GM12878 (cell line): ENCODE data around the gene BBC3. TPM values are rescaled to one million over a fixed set of nuclear protein-coding genes. Genes with fewer than 3 reads are reported as not detected.
A peak's percentile ranks its signal among the peaks of the same experiment; 100 is the strongest.

ENCODE experiments used
- ATAC-seq: fragments of 200-7000 bp; cut with Tn5 transposase; 3 replicates; pipeline ENCODE4 v1.9.1; 2020; ENCODE audit warnings: mild to moderate bottlenecking, moderate library complexity
- BruUV-seq: library from RNA; stranded (reverse); fragments of 400-500 nt; replicated peaks from 2 replicates; lab custom pipeline; 2021; lab: Mats Ljungman, UMichigan
- CTCF ChIA-PET: fragments of 300-600 bp; sonication (Branson Sonifier 250); formaldehyde crosslinking; extraction: SDS; loops from one replicate; lab custom pipeline; 2021; ENCODE audit warnings: inconsistent platforms; lab: Yijun Ruan, JAX
- POLR2A ChIA-PET: fragments of 350-600 bp; formaldehyde crosslinking; extraction: SDS; loops from one replicate; lab custom pipeline; 2021; ENCODE audit warnings: inconsistent platforms; lab: Charles Lee
- RAD21 ChIA-PET: fragments of 300-600 bp; sonication (Branson Sonifier 250); formaldehyde crosslinking; loops from one replicate; lab custom pipeline; 2023; ENCODE audit warnings: antibody characterized with exemption; ENCODE audit not compliant: unreplicated experiment; lab: Charles Lee
- SMC1A ChIA-PET: fragments of 300-600 bp; sonication (Branson Sonifier 250); formaldehyde crosslinking; loops from one replicate; lab custom pipeline; 2023; ENCODE audit not compliant: unreplicated experiment, uncharacterized antibody; lab: Charles Lee
- DNase-seq: peaks from one replicate; pipeline ENCODE4 v3.0.0-alpha.2; 2011; ENCODE audit warnings: low read depth, low spot score
- FAIRE-seq: peaks from 3 replicates; lab custom pipeline; 2011; peaks lifted over from hg19 to GRCh38; lab: Jason Lieb, UNC
- H2AFZ ChIP-seq: 2 replicates; pipeline ENCODE4 v1.6.0; 2011; ENCODE audit warnings: low read depth, low read length, control low read depth; ENCODE audit not compliant: control insufficient read depth
- H3K27ac ChIP-seq: 2 replicates; pipeline ENCODE4 v1.5.1; 2011; ENCODE audit warnings: control low read depth; ENCODE audit not compliant: control insufficient read depth, insufficient read depth
- H3K27me3 ChIP-seq, 2 experiments: replicated peaks in 1 of 2; 2 replicates each; pipeline versions ENCODE4 v1.6.0 to v1.6.1; 2011; ENCODE audit warnings: low read length in 1 of 2; ENCODE audit not compliant: control insufficient read depth in 2 of 2, insufficient read depth in 2 of 2
- H3K36me3 ChIP-seq, 2 experiments: 2 replicates each; pipeline ENCODE4 v1.5.1; 2011; ENCODE audit warnings: low read length in 1 of 2; ENCODE audit not compliant: control insufficient read depth in 2 of 2, insufficient read depth in 2 of 2
- H3K4me1 ChIP-seq: 2 replicates; pipeline ENCODE4 v1.6.1; 2011; ENCODE audit warnings: mild to moderate bottlenecking, low read length, moderate library complexity, mixed read lengths; ENCODE audit not compliant: control insufficient read depth, insufficient read depth
- H3K4me2 ChIP-seq: 2 replicates; pipeline ENCODE4 v1.6.0; 2011; ENCODE audit warnings: control low read depth; ENCODE audit not compliant: control insufficient read depth, insufficient read depth
- H3K4me3 ChIP-seq: fragments of 200-600 bp; sonication (generic); 2 replicates; pipeline ENCODE4 v1.5.1; 2016
- H3K79me2 ChIP-seq: 2 replicates; pipeline ENCODE4 v1.6.0; 2011; ENCODE audit warnings: low read length; ENCODE audit not compliant: control insufficient read depth, insufficient read depth
- H3K9ac ChIP-seq: 2 replicates; pipeline ENCODE4 v1.8.0; 2011; ENCODE audit warnings: low read length, control low read depth, mixed read lengths; ENCODE audit not compliant: control insufficient read depth, insufficient read depth
- H3K9me3 ChIP-seq: replicated peaks from 3 replicates; pipeline ENCODE4 v1.5.1; 2011; ENCODE audit warnings: mild to moderate bottlenecking, low read length; ENCODE audit not compliant: control insufficient read depth, insufficient read depth
- H4K20me1 ChIP-seq: 2 replicates; pipeline ENCODE4 v1.6.0; 2011; ENCODE audit not compliant: control insufficient read depth, insufficient read depth
- IKZF1 ChIP-seq: fragments of 450-650 bp; conservative IDR thresholded peaks from 2 replicates; pipeline ENCODE4 v1.6.1; 2017; ENCODE audit warnings: antibody characterized with exemption, mild to moderate bottlenecking
- PAX8 ChIP-seq: fragments of 450-650 bp; IDR thresholded peaks from 2 replicates; pipeline ENCODE4 v1.6.1; 2017; ENCODE audit warnings: mild to moderate bottlenecking, moderate library complexity
- POLR2A ChIP-seq: IDR thresholded peaks from 2 replicates; pipeline ENCODE4 v1.6.1; 2011; ENCODE audit warnings: low read depth, mild to moderate bottlenecking, low read length
- POLR2AphosphoS5 ChIP-seq: IDR thresholded peaks from 2 replicates; pipeline ENCODE4 v1.6.1; 2011; ENCODE audit warnings: mild to moderate bottlenecking, low read length, inconsistent platforms
- TCF7 ChIP-seq: IDR thresholded peaks from 2 replicates; pipeline ENCODE4 v1.6.1; 2014; ENCODE audit warnings: antibody characterized with exemption, borderline replicate concordance
- ZNF622 ChIP-seq: fragments of 450-650 bp; IDR thresholded peaks from 2 replicates; pipeline ENCODE4 v1.6.1; 2017; ENCODE audit warnings: mild to moderate bottlenecking, inconsistent platforms
- WGBS: methylation state at CpG from one replicate; pipeline ENCODE4 v1.1.6; 2016; ENCODE audit warnings: low lambda C conversion rate; ENCODE audit not compliant: insufficient replicate concordance, insufficient coverage; ENCODE audit errors: missing lambda C conversion rate; 5-methylcytosine and 5-hydroxymethylcytosine counted together
- in situ Hi-C: fragments of 300-500 bp; cut with MboI; formaldehyde crosslinking; loops from 9 replicates; pipeline ENCODE4 v1.14.3; 2018; ENCODE audit warnings: mixed read lengths
- intact Hi-C: fragments of 100-400 bp; cut with micrococcal nuclease; formaldehyde crosslinking; loops from one replicate; pipeline ENCODE4 v1.14.2; 2022; ENCODE audit not compliant: unreplicated experiment
- polyA plus RNA-seq, 11 experiments: library from polyadenylated mRNA; depleted of rRNA in 4 of 11; unstranded in 6 of 11; stranded (reverse) in 5 of 11; fragments of >200 nt; fragmentation: Nextera tagmentation in 4 of 11; fragmentation: Illumina TruSeq in 1 of 11; extraction: Ambion mirVana in 4 of 11; extraction: Trizol in 1 of 11; gene quantifications; 1 replicate in 1 of 11; 2 replicates in 10 of 11; pipeline versions ENCODE4 v1.2.1 to v1.2.3, GENCODE V29; 2011 to 2016; ENCODE audit warnings: inconsistent platforms in 2 of 11, missing spikeins in 2 of 11, low read depth in 1 of 11
- total RNA-seq, 4 experiments: library from RNA; depleted of rRNA in 3 of 4; stranded (reverse); fragments of >200 nt in 3 of 4; fragmentation: Illumina TruSeq in 1 of 4; extraction: Trizol in 1 of 4; gene quantifications; 2 replicates each; pipeline versions ENCODE4 v1.2.1 to v1.2.3, GENCODE V29; 2013 to 2021
- TF ChIP-seq, protein P1 (sequence below): fragments of 450-650 bp; formaldehyde crosslinking; IDR thresholded peaks from 2 replicates; pipeline ENCODE4 v1.5.0; 2022; ENCODE audit warnings: mild to moderate bottlenecking, missing genetic modification characterization
- TF ChIP-seq, protein P2 (sequence below): fragments of 450-650 bp; IDR thresholded peaks from 2 replicates; pipeline ENCODE4 v1.6.1; 2017; ENCODE audit warnings: antibody characterized with exemption, mild to moderate bottlenecking, moderate library complexity

BBC3 gene
- total and polyA plus RNA-seq, 10 of the 15 experiments (the other 5 are each of a cell fraction or from before 2014, with no cell fraction given) = 0.10 to 17.9 (median 7.5) TPM

DNA sequence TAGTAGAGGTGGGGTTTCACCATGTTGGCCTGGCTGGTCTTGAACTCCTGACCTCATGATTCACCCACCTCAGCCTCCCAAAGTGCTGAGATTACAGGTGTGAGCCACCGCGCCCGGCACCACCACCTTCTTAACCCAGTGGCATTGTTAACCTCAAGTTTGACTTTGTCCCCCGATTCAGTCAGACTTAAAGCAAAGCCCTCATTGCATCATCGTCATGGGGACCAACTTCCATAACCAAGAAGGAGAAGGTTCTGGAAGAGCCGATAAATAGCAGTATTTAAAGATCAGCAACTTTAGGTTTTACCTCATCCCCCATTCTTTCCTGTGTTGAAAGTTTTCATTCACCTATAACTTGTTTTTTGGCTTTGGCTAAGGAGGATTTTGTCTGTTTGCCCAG lies 37.0 kb upstream of the BBC3 start (continued):
- TF ChIP-seq, protein P1, sequence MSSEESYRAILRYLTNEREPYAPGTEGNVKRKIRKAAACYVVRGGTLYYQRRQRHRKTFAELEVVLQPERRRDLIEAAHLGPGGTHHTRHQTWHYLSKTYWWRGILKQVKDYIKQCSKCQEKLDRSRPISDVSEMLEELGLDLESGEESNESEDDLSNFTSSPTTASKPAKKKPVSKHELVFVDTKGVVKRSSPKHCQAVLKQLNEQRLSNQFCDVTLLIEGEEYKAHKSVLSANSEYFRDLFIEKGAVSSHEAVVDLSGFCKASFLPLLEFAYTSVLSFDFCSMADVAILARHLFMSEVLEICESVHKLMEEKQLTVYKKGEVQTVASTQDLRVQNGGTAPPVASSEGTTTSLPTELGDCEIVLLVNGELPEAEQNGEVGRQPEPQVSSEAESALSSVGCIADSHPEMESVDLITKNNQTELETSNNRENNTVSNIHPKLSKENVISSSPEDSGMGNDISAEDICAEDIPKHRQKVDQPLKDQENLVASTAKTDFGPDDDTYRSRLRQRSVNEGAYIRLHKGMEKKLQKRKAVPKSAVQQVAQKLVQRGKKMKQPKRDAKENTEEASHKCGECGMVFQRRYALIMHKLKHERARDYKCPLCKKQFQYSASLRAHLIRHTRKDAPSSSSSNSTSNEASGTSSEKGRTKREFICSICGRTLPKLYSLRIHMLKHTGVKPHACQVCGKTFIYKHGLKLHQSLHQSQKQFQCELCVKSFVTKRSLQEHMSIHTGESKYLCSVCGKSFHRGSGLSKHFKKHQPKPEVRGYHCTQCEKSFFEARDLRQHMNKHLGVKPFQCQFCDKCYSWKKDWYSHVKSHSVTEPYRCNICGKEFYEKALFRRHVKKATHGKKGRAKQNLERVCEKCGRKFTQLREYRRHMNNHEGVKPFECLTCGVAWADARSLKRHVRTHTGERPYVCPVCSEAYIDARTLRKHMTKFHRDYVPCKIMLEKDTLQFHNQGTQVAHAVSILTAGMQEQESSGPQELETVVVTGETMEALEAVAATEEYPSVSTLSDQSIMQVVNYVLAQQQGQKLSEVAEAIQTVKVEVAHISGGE = no peak
- TF ChIP-seq IKZF1 (no peak), POLR2AphosphoS5 (no peak)
- TF ChIP-seq, all 136 proteins: peak for 0

DNA sequence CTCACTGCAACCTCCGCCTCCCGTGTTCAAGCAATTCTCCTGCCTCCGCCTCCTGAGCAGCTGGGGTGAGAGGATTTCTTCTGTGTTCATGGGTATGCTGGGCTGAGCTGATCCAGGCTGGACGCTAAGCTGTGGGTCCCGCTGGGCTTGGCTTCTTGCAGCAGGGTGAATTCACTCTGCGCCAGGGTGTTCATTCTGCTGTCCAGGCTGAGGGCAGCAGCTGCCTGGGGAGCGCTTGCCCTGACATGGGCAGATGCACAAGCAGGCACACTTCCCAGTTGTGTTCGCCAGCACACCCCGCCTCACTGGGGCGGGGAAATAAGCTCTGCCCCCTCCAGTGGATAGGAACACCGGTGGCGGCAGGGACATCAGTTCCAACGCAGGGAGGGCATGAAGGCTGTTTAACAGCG lies 36.4 kb upstream of the BBC3 start:
- Histone ChIP-seq H3K9me3 (no peaks in the 10 kb centered on the region), H3K4me2 (no peak overlapping the region), H3K27ac (no peak overlapping the region), H3K27me3 (no peaks in the 10 kb centered on the region), H3K79me2 (no peaks in the 10 kb centered on the region), H3K4me3 (no peak overlapping the region), H3K9ac (no peak overlapping the region), H4K20me1 (no peaks in the 10 kb centered on the region), H3K36me3 (peaks cover 2 to 4% of the 10 kb centered on the region in 2 experiments; a peak in 3 of 4 replicates), H2AFZ (no peak overlapping the region), H3K4me1 (peaks cover 5% of the 10 kb centered on the region)
- ChIA-PET POLR2A (interaction anchor here (0.9 kb wide), 1 partner anchor 11 kb away, joined by 3 read pairs; the partner anchor contains the start of gene CCDC9), RAD21 (no interaction called here), CTCF (interaction anchor here (0.7 kb wide), 1 partner anchor 18 kb away, joined by 3 read pairs; no protein-coding TSS in a partner anchor), SMC1A (interaction anchor here (0.6 kb wide), 1 partner anchor 346 kb away, joined by 3 read pairs; no protein-coding TSS in a partner anchor)
- DNase-seq (no peak), ATAC-seq (no peak), FAIRE-seq (no peak)
- WGBS = 94% methylated on average over 14 of the region's 14 CpGs
- in situ Hi-C loops (no loop called here), intact Hi-C loops (no loop called here)
- no peak for TF ChIP-seq PAX8
- no peak for TF ChIP-seq ZNF622
- no peak for TF ChIP-seq TCF7
- TF ChIP-seq POLR2A = 0 out of 2 replicates have a peak, but pooled peaks have one; percentile 12
- TF ChIP-seq, protein P2, sequence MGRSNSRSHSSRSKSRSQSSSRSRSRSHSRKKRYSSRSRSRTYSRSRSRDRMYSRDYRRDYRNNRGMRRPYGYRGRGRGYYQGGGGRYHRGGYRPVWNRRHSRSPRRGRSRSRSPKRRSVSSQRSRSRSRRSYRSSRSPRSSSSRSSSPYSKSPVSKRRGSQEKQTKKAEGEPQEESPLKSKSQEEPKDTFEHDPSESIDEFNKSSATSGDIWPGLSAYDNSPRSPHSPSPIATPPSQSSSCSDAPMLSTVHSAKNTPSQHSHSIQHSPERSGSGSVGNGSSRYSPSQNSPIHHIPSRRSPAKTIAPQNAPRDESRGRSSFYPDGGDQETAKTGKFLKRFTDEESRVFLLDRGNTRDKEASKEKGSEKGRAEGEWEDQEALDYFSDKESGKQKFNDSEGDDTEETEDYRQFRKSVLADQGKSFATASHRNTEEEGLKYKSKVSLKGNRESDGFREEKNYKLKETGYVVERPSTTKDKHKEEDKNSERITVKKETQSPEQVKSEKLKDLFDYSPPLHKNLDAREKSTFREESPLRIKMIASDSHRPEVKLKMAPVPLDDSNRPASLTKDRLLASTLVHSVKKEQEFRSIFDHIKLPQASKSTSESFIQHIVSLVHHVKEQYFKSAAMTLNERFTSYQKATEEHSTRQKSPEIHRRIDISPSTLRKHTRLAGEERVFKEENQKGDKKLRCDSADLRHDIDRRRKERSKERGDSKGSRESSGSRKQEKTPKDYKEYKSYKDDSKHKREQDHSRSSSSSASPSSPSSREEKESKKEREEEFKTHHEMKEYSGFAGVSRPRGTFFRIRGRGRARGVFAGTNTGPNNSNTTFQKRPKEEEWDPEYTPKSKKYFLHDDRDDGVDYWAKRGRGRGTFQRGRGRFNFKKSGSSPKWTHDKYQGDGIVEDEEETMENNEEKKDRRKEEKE = no peak
- no TSS peak for BruUV-seq
